Muscle layer of duodenum (tissue), 2 donors: Measurements from ENCODE around the gene GPBAR1.

Experiments used
- H3K27ac ChIP-seq: one replicate; pipeline ENCODE4 v1.7.0; 2013; ENCODE audit warnings: mild to moderate bottlenecking, low read length
- H3K27me3 ChIP-seq: one replicate; pipeline ENCODE4 v1.7.0; 2013; ENCODE audit warnings: low read depth, mild to moderate bottlenecking, control low read depth, low read length
- H3K36me3 ChIP-seq, 2 donors: one replicate each; pipeline ENCODE4 v1.7.0; 2013; ENCODE audit warnings: low read length in 2 of 2, control low read depth in 1 of 2, mild to moderate bottlenecking in 1 of 2; ENCODE audit not compliant: insufficient read depth in 2 of 2, control insufficient read depth in 1 of 2
- H3K4me1 ChIP-seq, 2 donors: one replicate each; pipeline ENCODE4 v1.7.0; 2013; ENCODE audit warnings: low read length in 2 of 2, mild to moderate bottlenecking in 2 of 2, control low read depth in 1 of 2, moderate library complexity in 1 of 2; ENCODE audit not compliant: insufficient read depth in 2 of 2, control insufficient read depth in 1 of 2
- H3K4me3 ChIP-seq, 2 donors: one replicate each; pipeline ENCODE4 v1.7.0; 2013; ENCODE audit warnings: low read length in 2 of 2, low read depth in 1 of 2, mild to moderate bottlenecking in 1 of 2
- H3K9me3 ChIP-seq, 2 donors: one replicate each; pipeline ENCODE4 v1.7.0; 2013; ENCODE audit warnings: low read length in 2 of 2, control low read depth in 1 of 2, mild to moderate bottlenecking in 1 of 2; ENCODE audit not compliant: control insufficient read depth in 1 of 2
- donor health status: healthy.

Gene GPBAR1

GRCh38 chr2:218261423-218262236 lies 815 bp downstream of the GPBAR1 start:
- H3K27ac ChIP-seq, result peak overlapping the region; percentile 30
- peaks cover 44 to 65% of the 10 kb centered on the region in 2 donors for H3K4me1 ChIP-seq

DNA sequence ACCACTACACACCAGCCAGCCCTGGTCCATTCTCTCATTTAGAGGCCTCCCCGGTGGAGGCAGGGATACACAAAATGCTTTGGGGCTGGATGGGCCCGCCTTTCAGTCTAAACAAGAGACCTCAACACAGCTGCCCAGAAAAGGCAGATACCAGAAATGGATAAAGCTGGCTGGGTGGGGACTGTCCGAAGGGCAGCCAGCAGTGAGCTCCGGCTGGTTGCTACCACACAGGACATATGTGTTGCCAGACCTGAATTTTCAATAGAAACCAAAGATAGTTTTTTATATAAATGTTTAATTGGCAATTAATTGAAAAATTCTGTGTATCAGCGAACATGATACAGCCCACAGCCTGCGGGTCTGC lies 1.4 kb downstream of the GPBAR1 start:
- peaks cover 32 to 36% of the 10 kb centered on the region in 2 donors for H3K36me3 ChIP-seq
- no peaks in the 10 kb centered on the region for H3K27me3 ChIP-seq
- no peaks in the 10 kb centered on the region for H3K9me3 ChIP-seq
- H3K4me3 ChIP-seq, result no peak overlapping the region
- H3K27ac ChIP-seq, result peak overlapping the region; percentile 30
- peaks cover 44 to 65% of the 10 kb centered on the region in 2 donors for H3K4me1 ChIP-seq

More at GRCh38 chr2:218261423-218262236, 815 bp downstream of the GPBAR1 start:
- H3K36me3 ChIP-seq, result peaks cover 26 to 30% of the 10 kb centered on the region in 2 donors
- peak overlapping the region; percentile 37 for H3K4me3 ChIP-seq
- H3K9me3 ChIP-seq, result no peaks in the 10 kb centered on the region
- no peaks in the 10 kb centered on the region for H3K27me3 ChIP-seq

DNA sequence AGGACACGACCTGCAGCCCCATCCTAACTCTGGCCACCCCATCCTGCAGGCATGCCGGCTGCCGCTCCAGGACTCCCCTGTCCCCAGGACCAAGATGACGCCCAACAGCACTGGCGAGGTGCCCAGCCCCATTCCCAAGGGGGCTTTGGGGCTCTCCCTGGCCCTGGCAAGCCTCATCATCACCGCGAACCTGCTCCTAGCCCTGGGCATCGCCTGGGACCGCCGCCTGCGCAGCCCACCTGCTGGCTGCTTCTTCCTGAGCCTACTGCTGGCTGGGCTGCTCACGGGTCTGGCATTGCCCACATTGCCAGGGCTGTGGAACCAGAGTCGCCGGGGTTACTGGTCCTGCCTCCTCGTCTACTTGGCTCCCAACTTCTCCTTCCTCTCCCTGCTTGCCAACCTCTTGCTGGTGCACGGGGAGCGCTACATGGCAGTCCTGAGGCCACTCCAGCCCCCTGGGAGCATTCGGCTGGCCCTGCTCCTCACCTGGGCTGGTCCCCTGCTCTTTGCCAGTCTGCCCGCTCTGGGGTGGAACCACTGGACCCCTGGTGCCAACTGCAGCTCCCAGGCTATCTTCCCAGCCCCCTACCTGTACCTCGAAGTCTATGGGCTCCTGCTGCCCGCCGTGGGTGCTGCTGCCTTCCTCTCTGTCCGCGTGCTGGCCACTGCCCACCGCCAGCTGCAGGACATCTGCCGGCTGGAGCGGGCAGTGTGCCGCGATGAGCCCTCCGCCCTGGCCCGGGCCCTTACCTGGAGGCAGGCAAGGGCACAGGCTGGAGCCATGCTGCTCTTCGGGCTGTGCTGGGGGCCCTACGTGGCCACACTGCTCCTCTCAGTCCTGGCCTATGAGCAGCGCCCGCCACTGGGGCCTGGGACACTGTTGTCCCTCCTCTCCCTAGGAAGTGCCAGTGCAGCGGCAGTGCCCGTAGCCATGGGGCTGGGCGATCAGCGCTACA lies 2.1 kb downstream of the GPBAR1 start:
- no peak overlapping the region for H3K27ac ChIP-seq

DNA sequence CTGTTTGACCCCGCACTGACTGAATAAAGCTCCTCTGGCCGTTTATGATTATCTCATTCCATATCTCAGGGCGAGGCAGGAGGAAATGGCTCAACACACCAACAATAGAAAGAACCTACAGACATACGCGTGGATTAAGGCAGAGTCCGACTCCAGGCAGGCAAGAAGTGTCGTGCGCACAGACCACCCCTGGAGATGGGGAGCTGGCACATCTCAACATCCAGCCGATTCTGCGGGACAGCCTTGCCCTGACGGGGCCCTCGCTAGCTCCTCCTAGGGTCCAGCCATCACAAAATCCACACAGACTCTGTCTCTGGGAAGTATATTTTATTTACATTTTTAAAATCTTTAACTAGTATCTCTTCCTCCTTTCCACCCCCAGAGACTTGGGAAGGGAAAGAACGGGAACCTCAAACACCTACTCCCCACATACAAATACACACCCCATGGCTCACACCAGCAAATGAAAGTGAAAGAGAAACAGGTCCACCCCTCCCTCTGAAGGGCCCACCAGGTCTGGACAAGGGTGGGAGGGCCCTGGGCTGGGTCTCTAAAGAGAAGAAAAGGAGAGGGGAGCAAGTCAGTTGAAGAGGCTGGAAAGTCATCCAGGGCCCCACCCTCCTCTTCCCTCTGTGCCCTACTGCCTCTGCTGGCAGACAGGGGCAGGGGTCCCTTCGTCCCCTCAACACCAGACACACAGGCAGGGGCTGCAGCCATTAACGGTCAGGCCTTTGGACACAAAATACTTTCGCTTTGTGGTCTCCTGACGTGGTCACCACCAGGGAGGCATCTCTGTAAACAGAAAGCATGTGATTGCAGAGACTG lies 3.2 kb downstream of the GPBAR1 start:
- Histone ChIP-seq H3K4me1 (peaks cover 45 to 62% of the 10 kb centered on the region in 2 donors), H3K4me3 (no peak overlapping the region), H3K9me3 (no peaks in the 10 kb centered on the region), H3K27ac (peak overlapping the region; percentile 74), H3K27me3 (no peaks in the 10 kb centered on the region), H3K36me3 (peaks cover 37 to 40% of the 10 kb centered on the region in 2 donors)

More for the DNA sequence above, 2.1 kb downstream of the GPBAR1 start:
- Histone ChIP-seq H3K9me3 (no peaks in the 10 kb centered on the region), H3K4me1 (peaks cover 44 to 69% of the 10 kb centered on the region in 2 donors), H3K4me3 (no peak overlapping the region), H3K27me3 (no peaks in the 10 kb centered on the region), H3K36me3 (peaks cover 37 to 40% of the 10 kb centered on the region in 2 donors)

GRCh38 chr2:218264773-218265561 lies 4.2 kb downstream of the GPBAR1 start:
- H3K27ac ChIP-seq, result peak overlapping the region; percentile 74
- peaks cover 39 to 57% of the 10 kb centered on the region in 2 donors for H3K4me1 ChIP-seq
- H3K4me3 ChIP-seq, result no peak overlapping the region
- peaks cover 37 to 40% of the 10 kb centered on the region in 2 donors for H3K36me3 ChIP-seq
- no peaks in the 10 kb centered on the region for H3K9me3 ChIP-seq
- no peaks in the 10 kb centered on the region for H3K27me3 ChIP-seq

DNA sequence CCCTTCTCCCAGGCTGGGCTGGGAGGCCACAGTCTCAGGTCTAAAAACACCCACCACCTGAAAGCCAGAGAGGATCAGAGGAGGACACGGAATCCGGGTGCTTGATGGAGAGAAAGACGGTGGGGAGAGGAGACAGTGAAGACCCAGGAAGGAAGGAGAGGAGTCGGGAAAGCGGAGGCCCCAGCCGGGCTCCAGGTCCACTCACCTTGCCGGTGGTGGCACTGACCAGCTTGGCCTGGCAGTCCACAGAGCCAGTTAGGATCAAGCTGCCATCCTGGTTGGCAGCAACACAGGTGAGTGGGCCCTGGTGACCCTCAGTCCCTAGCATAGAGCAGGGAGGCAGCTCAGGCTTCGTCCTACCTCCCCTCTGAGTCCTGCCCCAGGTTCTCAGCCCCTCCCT lies 4.8 kb downstream of the GPBAR1 start:
- H3K9me3 ChIP-seq, result no peaks in the 10 kb centered on the region
- H3K4me3 ChIP-seq, result no peak overlapping the region
- H3K36me3 ChIP-seq, result peaks cover 37 to 40% of the 10 kb centered on the region in 2 donors
- peaks cover 33 to 51% of the 10 kb centered on the region in 2 donors for H3K4me1 ChIP-seq
- H3K27me3 ChIP-seq, result no peaks in the 10 kb centered on the region
- no peak overlapping the region for H3K27ac ChIP-seq

DNA sequence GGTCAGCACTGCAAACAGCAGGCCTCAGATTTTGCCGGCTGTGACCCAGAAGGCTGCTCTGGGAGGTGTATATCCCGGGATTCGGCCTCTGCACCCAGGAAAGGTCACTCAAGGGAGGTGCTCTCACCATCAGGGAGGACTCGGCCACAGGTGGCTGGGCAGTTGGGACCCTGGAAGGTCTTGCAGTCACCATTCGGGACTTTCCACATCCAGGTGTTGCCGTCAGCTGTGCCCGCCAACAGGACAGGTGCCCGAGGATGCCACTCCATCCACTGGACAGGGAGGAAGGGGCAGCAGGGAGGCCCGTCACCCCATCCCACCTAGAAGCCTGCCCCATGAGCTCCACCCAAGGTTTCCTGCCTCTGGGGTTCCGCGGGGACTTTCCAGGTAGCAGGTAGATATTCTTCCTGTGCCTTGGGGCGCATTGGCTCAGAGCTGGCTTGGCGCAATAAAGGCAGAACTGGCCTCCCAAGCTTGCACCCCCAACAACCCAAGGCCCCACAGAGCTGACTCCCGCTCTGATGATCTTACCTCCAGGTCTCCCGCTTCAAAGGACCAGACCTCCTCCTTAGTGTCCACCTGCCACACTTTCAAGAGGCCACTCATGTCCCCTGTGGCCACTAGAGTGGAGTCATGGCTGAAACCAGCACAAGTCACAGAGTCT lies 5.6 kb downstream of the GPBAR1 start:
- peaks cover 33 to 51% of the 10 kb centered on the region in 2 donors for H3K4me1 ChIP-seq
- no peak overlapping the region for H3K4me3 ChIP-seq
- H3K36me3 ChIP-seq, result peaks cover 37 to 40% of the 10 kb centered on the region in 2 donors
- H3K9me3 ChIP-seq, result no peaks in the 10 kb centered on the region
- no peak overlapping the region for H3K27ac ChIP-seq
- H3K27me3 ChIP-seq, result no peaks in the 10 kb centered on the region

DNA sequence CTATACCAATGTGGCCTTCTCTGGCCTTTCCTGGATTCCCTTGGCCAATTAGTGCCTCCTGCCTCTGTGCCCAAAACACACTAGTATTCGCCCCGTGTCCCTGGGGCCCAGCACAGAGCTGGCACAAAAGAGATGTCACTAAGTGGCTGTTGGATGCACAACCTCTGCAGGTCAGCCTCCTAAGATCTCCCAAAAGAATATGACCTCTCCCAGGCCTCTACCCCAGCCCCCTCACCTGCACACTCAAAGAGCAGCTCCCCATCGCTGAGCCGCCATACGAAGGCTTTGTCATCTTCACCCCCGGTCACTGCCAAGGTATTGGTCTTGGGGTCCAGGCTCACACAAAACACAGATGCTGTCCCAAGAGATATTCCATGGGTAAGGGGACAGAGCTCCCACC lies 6.4 kb downstream of the GPBAR1 start:
- Histone ChIP-seq H3K4me3 (no peak overlapping the region), H3K36me3 (peaks cover 37 to 40% of the 10 kb centered on the region in 2 donors), H3K4me1 (peaks cover 29 to 51% of the 10 kb centered on the region in 2 donors), H3K27me3 (no peaks in the 10 kb centered on the region), H3K9me3 (no peaks in the 10 kb centered on the region), H3K27ac (no peak overlapping the region)

DNA sequence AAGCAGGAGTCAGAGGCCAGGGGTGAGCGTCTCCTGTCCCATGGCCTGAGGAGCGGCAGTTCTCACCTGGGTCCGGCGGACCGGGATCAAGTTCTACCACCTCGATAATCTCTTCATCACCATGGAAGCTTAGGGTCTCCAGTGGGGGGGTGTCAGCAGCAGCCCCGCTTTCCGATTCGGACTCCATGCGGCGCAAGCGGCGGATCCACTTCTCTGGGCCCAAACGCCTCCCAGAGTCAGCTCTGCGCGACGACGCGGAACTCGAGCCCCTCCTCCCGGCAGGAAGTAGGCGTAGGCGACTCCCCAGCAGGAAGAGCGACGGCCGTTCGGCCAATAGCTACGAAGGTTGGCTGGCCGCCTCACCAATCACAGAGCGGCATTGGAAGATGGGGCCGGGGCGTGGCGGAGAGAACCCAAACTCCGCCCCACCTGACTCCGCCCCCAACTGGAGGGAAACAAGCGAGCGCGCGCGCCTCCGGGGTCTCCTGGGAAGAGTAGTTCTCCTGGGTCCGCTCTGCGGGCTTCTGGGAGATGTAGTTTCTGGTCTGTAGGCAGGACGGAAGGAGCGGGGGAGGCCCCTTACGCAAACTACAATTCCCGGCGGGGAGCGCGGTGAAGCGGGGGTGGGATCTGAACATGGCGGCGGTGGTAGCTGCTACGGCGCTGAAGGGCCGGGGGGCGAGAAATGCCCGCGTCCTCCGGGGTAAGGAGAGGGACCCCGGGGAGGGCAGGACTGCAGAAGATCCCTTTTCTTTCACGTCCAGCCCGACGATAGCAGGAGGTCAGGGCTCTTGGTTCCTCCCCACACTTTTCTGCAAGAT lies 9.3 kb downstream of the GPBAR1 start, which contains the start of the genes AAMP and PNKD:
Gene AAMP, minus strand, starts transcription at position 238 of the 821 bp plus-strand sequence. Its CDS starts 51 bp downstream, at position 187.
Gene PNKD, plus strand, starts transcription at position 620 of the 821 bp plus-strand sequence. Its CDS starts 17 bp downstream, at position 637.
- H3K9me3 ChIP-seq, result no peaks in the 10 kb centered on the region
- peak within 1 kb of the TSS; percentile 82 for H3K27ac ChIP-seq
- H3K36me3 ChIP-seq, result peaks cover 40 to 41% of the 10 kb centered on the region in 2 donors
- peak within 1 kb of the TSS; percentile 95 to 96 for H3K4me3 ChIP-seq
- H3K4me1 ChIP-seq, result peaks cover 16 to 40% of the 10 kb centered on the region in 2 donors
- no peaks in the 10 kb centered on the region for H3K27me3 ChIP-seq
